Dendritic cell treated with granulocyte-macrophage colony-stimulating factor and Interleukin-4, amounts not matched to agents 40 ng/mL and 50 ng/mL, for 4 days (primary cell): ENCODE results near the gene TAS1R1.

Experiments used
- H3K27ac Mint-ChIP-seq: one replicate; pipeline ENCODE4 v1.8.0; 2022; ENCODE audit warnings: mild to moderate bottlenecking, mixed read lengths
- H3K27me3 Mint-ChIP-seq: one replicate; pipeline ENCODE4 v1.8.0; 2022; ENCODE audit warnings: mild to moderate bottlenecking, mixed read lengths
- H3K36me3 Mint-ChIP-seq: one replicate; pipeline ENCODE4 v1.8.0; 2022; ENCODE audit warnings: low read depth, mixed read lengths
- H3K4me1 Mint-ChIP-seq: one replicate; pipeline ENCODE4 v1.8.0; 2022; ENCODE audit warnings: low read depth, mixed read lengths
- H3K4me3 Mint-ChIP-seq: one replicate; pipeline ENCODE4 v1.8.0; 2022; ENCODE audit warnings: mild to moderate bottlenecking, moderate library complexity, mixed read lengths
- H3K9me3 Mint-ChIP-seq: one replicate; pipeline ENCODE4 v1.8.0; 2022; ENCODE audit warnings: mixed read lengths
- intact Hi-C: fragments of 100-400 bp; cut with micrococcal nuclease; formaldehyde crosslinking; loops from one replicate; pipeline ENCODE4 v1.15.0; 2022

The TAS1R1 gene

GRCh38 chr1:6554907-6555778 lies at the start of gene TAS1R1:
TSS of gene TAS1R1 (plus strand) at chr1:6555307. CDS start at chr1:6555374, 67 bp downstream.
- no peaks in the 10 kb centered on the region for H3K9me3 Mint-ChIP-seq
- peak within 1 kb of the TSS; percentile 60 for H3K27ac Mint-ChIP-seq
- peaks cover 16% of the 10 kb centered on the region for H3K4me1 Mint-ChIP-seq
- peaks cover 12% of the 10 kb centered on the region for H3K36me3 Mint-ChIP-seq
- H3K27me3 Mint-ChIP-seq: peaks cover 1% of the 10 kb centered on the region
- H3K4me3 Mint-ChIP-seq: peak within 1 kb of the TSS; percentile 76
- intact Hi-C loops: loop anchor here (1.0 to 5.0 kb wide), 3 partner anchors 24 to 58 kb away; partner anchors contain the start of genes KLHL21, PHF13 and ZBTB48

- H3K9me3 Mint-ChIP-seq: no peaks in the 10 kb centered on the region
- no peak overlapping the region for H3K4me3 Mint-ChIP-seq
- peaks cover 37% of the 10 kb centered on the region for H3K27me3 Mint-ChIP-seq
- H3K4me1 Mint-ChIP-seq: peaks cover 83% of the 10 kb centered on the region
- H3K27ac Mint-ChIP-seq: no peak overlapping the region
- intact Hi-C loops: no loop called here
- H3K36me3 Mint-ChIP-seq: no peaks in the 10 kb centered on the region
Observed at GRCh38 chr1:6505367-6506209, 49.5 kb upstream of the TAS1R1 start.

GRCh38 chr1:6506210-6507036 lies 48.7 kb upstream of the TAS1R1 start:
- Mint-ChIP-seq H3K4me1 (peaks cover 78% of the 10 kb centered on the region), H3K36me3 (no peaks in the 10 kb centered on the region), H3K27me3 (peaks cover 30% of the 10 kb centered on the region), H3K27ac (peak overlapping the region; percentile 61), H3K4me3 (no peak overlapping the region), H3K9me3 (no peaks in the 10 kb centered on the region)
- intact Hi-C loops: no loop called here

DNA sequence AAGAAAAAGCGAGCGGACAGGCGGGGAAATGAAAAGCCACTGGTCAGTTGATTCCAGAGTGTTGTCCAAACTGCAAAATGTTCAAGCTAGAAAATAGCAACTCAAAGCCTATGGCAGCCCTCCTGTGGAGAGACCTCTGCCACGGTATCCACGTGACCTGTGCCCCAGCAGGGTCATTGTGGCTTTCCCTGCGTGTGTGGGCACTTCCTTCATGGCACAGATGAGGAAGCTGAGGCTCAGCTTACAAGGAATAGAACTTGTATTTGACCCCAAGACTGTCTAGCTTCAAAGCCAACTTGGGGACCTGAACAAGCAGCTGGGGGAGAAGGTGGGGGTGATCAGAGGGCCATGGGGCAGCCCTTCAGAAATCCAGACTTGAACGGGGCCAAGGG lies 48.1 kb upstream of the TAS1R1 start:
- H3K27ac Mint-ChIP-seq: peak overlapping the region; percentile 61
- no peaks in the 10 kb centered on the region for H3K36me3 Mint-ChIP-seq
- intact Hi-C loops: no loop called here

GRCh38 chr1:6507461-6507911 lies 47.6 kb upstream of the TAS1R1 start:
- Mint-ChIP-seq H3K4me3 (no peak overlapping the region), H3K4me1 (peaks cover 68% of the 10 kb centered on the region), H3K27me3 (peaks cover 25% of the 10 kb centered on the region), H3K36me3 (no peaks in the 10 kb centered on the region), H3K27ac (peak overlapping the region; percentile 61), H3K9me3 (no peaks in the 10 kb centered on the region)
- intact Hi-C loops: no loop called here

More for the DNA sequence above, 48.1 kb upstream of the TAS1R1 start:
- Mint-ChIP-seq H3K4me1 (peaks cover 72% of the 10 kb centered on the region), H3K27me3 (peaks cover 26% of the 10 kb centered on the region), H3K9me3 (no peaks in the 10 kb centered on the region), H3K4me3 (peak overlapping the region; percentile 58)

GRCh38 chr1:6508154-6508815 lies 46.8 kb upstream of the TAS1R1 start:
- Mint-ChIP-seq H3K4me3 (no peak overlapping the region), H3K27ac (no peak overlapping the region), H3K4me1 (peaks cover 64% of the 10 kb centered on the region), H3K27me3 (peaks cover 27% of the 10 kb centered on the region), H3K9me3 (no peaks in the 10 kb centered on the region), H3K36me3 (no peaks in the 10 kb centered on the region)
- intact Hi-C loops: no loop called here

DNA sequence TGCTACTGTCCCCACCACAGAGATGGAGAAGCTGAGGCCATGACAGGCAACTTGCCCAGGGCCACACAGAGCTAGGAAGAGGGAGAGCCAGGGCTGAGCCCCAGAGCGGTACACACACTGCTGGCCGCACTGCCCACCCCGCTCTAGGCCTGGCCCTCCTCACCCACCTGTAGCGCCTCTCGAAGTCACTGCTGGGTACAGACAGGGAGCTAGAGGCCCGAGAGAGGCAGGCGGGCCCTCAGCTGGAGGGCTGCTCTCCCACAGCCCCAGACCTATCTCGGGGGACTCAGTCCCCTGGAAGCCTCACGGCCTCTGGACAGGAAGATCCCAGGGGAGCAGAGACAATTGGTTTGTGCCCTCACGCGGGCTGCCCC lies 46.3 kb upstream of the TAS1R1 start:
- H3K4me3 Mint-ChIP-seq: no peak overlapping the region
- no peaks in the 10 kb centered on the region for H3K9me3 Mint-ChIP-seq
- intact Hi-C loops: no loop called here
- H3K4me1 Mint-ChIP-seq: peaks cover 61% of the 10 kb centered on the region
- H3K27me3 Mint-ChIP-seq: peaks cover 28% of the 10 kb centered on the region
- H3K36me3 Mint-ChIP-seq: no peaks in the 10 kb centered on the region
- H3K27ac Mint-ChIP-seq: no peak overlapping the region

DNA sequence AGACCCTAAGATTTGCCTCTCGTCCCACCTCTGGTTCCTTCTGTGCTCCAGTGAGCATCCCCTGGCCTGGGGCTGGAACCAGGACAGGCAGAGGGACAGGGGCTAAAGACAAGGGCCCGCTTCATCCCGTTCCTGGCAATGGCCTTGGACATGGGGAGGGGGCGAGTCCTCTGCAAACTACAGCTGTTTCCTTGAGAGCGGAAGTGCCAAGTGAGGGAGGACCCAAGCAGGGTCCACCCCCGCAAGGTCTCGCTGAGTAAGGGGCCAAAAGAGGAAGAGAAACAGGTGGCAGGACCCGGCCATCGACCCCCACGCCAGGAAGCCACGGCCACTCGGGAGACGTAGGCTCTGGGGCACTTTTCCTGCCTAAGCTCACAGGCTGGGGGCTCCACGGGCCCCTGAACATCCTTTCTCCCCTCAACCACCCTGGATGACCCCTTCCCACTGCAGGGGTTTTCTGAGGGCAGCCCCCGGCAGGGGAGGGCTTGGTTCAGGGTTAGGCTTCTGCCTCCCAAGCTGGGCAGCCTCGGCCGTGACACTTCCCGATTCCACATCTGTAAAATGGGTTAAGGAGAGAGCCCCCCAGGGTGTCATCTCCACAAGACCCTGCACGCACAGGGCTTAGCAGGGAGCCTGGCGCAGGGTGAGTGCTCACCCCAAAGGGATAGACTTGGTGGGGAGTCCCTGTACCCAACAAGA lies 45.7 kb upstream of the TAS1R1 start:
- Mint-ChIP-seq H3K27me3 (peaks cover 27% of the 10 kb centered on the region), H3K36me3 (no peaks in the 10 kb centered on the region), H3K4me3 (no peak overlapping the region), H3K9me3 (no peaks in the 10 kb centered on the region), H3K4me1 (peaks cover 55% of the 10 kb centered on the region), H3K27ac (peak overlapping the region; percentile 45)
- intact Hi-C loops: no loop called here

GRCh38 chr1:6509919-6510291 lies 45.2 kb upstream of the TAS1R1 start:
- intact Hi-C loops: no loop called here
- H3K27me3 Mint-ChIP-seq: peaks cover 22% of the 10 kb centered on the region

GRCh38 chr1:6510493-6510892 lies 44.6 kb upstream of the TAS1R1 start:
- H3K36me3 Mint-ChIP-seq: no peaks in the 10 kb centered on the region
- intact Hi-C loops: no loop called here
- no peak overlapping the region for H3K27ac Mint-ChIP-seq
- peaks cover 47% of the 10 kb centered on the region for H3K4me1 Mint-ChIP-seq
- H3K9me3 Mint-ChIP-seq: no peaks in the 10 kb centered on the region
- no peak overlapping the region for H3K4me3 Mint-ChIP-seq
- peaks cover 18% of the 10 kb centered on the region for H3K27me3 Mint-ChIP-seq

More at GRCh38 chr1:6509919-6510291, 45.2 kb upstream of the TAS1R1 start:
- H3K4me1 Mint-ChIP-seq: peaks cover 50% of the 10 kb centered on the region
- H3K27ac Mint-ChIP-seq: peak overlapping the region; percentile 45
- no peak overlapping the region for H3K4me3 Mint-ChIP-seq
- no peaks in the 10 kb centered on the region for H3K9me3 Mint-ChIP-seq
- no peaks in the 10 kb centered on the region for H3K36me3 Mint-ChIP-seq

- Mint-ChIP-seq H3K27me3 (peaks cover 14% of the 10 kb centered on the region), H3K27ac (no peak overlapping the region), H3K9me3 (no peaks in the 10 kb centered on the region), H3K4me1 (peaks cover 44% of the 10 kb centered on the region), H3K4me3 (no peak overlapping the region), H3K36me3 (no peaks in the 10 kb centered on the region)
- intact Hi-C loops: no loop called here
Observed at GRCh38 chr1:6511056-6511455, 44.1 kb upstream of the TAS1R1 start.

GRCh38 chr1:6511561-6512244 lies 43.4 kb upstream of the TAS1R1 start:
- no peaks in the 10 kb centered on the region for H3K9me3 Mint-ChIP-seq
- H3K27ac Mint-ChIP-seq: no peak overlapping the region
- no peaks in the 10 kb centered on the region for H3K36me3 Mint-ChIP-seq
- H3K27me3 Mint-ChIP-seq: peaks cover 14% of the 10 kb centered on the region
- intact Hi-C loops: no loop called here
- H3K4me1 Mint-ChIP-seq: peaks cover 38% of the 10 kb centered on the region
- no peak overlapping the region for H3K4me3 Mint-ChIP-seq
